Measurements from ENCODE around the gene VPS8.

The VPS8 gene

DNA sequence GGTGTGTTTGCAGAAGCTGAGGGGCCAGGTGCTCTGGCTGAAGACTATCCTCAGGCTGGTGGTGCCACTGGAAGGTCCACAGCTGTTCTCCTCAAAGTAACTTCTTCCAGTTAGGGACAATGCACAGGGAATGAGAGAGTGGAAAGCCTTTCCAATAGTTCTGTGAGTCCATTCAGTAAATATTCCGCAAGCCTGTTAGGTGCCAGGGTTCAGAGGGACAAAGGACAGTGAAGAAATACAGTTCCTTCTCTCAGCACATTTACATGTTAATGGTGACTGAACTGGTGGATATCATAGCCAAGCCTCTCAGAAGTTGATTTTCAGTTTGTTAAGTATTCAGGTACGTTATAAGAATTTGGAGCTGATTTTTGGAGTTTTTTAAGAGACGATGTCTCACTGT lies 218.4 kb downstream of the VPS8 start:
- Mint-ChIP-seq H3K4me3 (no peak overlapping the region), H3K27ac (no peak overlapping the region), H3K27me3 (no peaks in the 10 kb centered on the region), H3K4me1 (ENCODE audit: low read depth) (no peaks in the 10 kb centered on the region), H3K9me3 (peaks cover 26% of the 10 kb centered on the region), H3K36me3 (ENCODE audit: low read depth) (peaks cover 86% of the 10 kb centered on the region)
- no peak for DNase-seq

DNA sequence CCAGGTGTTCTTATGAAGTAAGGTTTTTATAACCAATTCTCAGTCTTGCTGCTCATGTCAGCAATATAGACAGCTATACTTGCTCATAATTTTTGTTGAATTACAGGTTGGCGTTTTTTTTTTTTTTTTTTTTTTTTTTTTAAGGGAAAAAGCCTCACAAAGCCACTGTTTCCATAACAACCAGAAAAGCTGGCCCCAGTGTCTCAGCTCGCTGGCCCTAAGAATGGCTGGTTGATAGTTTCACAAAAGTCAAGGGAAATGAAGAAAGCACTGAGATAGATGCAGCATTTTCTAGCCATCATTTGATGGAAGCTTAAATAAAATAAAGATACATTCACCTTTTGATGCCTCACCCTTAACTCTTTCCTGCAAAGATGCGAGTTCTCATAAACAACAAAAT lies 219.0 kb downstream of the VPS8 start:
- Mint-ChIP-seq H3K4me1 (ENCODE audit: low read depth) (no peaks in the 10 kb centered on the region), H3K36me3 (ENCODE audit: low read depth) (peaks cover 86% of the 10 kb centered on the region), H3K4me3 (no peak overlapping the region), H3K27me3 (no peaks in the 10 kb centered on the region), H3K9me3 (peaks cover 31% of the 10 kb centered on the region), H3K27ac (no peak overlapping the region)
- no peak for DNase-seq

DNA sequence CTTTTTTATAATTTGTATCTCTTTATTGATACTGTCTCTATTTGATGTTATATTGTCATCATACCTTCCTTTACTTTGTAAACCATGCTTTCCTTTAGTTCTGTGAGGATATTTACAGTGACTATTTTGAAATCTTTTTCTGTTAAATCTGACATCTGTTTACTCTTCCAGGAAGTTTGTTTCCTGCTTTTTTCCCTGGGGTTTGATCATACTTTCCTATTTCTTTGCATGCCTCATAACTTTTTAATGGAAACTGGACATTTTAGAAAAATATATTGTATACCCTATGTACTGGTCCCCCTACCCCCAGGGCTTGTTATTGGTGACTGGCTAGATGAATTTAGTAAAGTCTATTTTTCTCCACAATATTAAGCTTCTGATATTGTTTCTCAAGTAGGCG lies 225.8 kb downstream of the VPS8 start:
- Mint-ChIP-seq H3K4me1 (ENCODE audit: low read depth) (no peaks in the 10 kb centered on the region), H3K9me3 (peaks cover 37% of the 10 kb centered on the region), H3K4me3 (no peak overlapping the region), H3K27me3 (no peaks in the 10 kb centered on the region), H3K36me3 (ENCODE audit: low read depth) (peaks cover 79% of the 10 kb centered on the region), H3K27ac (no peak overlapping the region)
- no peak for DNase-seq

DNA sequence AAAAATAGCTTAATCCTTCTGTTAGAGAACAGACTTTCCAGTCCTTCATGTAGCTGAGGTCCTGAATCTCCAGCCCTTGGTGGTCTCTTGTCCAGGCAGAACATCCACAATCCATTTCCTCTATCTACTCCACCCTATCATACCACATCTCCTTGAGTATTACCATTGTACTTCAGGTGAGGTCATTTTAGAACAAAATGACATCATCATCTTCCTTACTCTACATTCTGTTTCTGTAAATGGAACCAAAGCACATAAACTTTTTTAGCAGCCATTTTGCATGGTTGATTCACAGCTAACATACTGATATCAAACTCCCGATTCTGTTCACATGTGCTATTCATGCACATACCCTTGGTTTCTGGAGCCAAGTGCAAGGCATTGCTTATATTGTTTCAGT lies 228.5 kb downstream of the VPS8 start:
- no peak overlapping the region for H3K27ac Mint-ChIP-seq
- H3K27me3 Mint-ChIP-seq = no peaks in the 10 kb centered on the region
- peaks cover 77% of the 10 kb centered on the region for H3K36me3 Mint-ChIP-seq (ENCODE audit: low read depth)
- H3K4me3 Mint-ChIP-seq = no peak overlapping the region
- no peak for DNase-seq
- peaks cover 17% of the 10 kb centered on the region for H3K9me3 Mint-ChIP-seq
- H3K4me1 Mint-ChIP-seq (ENCODE audit: low read depth) = no peaks in the 10 kb centered on the region

DNA sequence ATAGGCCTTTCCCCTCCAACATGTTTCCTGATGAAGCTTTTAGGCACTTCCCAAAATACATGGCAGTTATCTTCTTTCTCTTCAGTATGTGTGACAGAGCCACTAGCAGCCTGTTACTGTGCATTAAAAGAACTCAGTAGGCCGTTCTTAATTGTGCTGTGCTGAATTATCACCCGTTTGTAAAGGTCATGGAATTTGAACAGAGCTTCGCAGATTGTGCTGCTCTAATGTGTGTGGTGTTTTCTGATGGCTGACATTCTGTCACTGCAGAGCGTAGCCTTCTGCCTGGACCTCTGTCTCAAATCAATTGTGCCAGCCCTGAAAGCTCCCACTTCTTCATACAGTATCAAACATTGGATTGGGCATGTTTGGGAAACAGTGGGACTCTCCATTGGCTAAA lies 229.6 kb downstream of the VPS8 start:
- no peaks in the 10 kb centered on the region for H3K4me1 Mint-ChIP-seq (ENCODE audit: low read depth)
- H3K27me3 Mint-ChIP-seq = no peaks in the 10 kb centered on the region
- no peak overlapping the region for H3K4me3 Mint-ChIP-seq
- H3K36me3 Mint-ChIP-seq (ENCODE audit: low read depth) = peaks cover 77% of the 10 kb centered on the region
- no peak overlapping the region for H3K27ac Mint-ChIP-seq
- H3K9me3 Mint-ChIP-seq = peaks cover 9% of the 10 kb centered on the region
- DNase-seq = no peak

DNA sequence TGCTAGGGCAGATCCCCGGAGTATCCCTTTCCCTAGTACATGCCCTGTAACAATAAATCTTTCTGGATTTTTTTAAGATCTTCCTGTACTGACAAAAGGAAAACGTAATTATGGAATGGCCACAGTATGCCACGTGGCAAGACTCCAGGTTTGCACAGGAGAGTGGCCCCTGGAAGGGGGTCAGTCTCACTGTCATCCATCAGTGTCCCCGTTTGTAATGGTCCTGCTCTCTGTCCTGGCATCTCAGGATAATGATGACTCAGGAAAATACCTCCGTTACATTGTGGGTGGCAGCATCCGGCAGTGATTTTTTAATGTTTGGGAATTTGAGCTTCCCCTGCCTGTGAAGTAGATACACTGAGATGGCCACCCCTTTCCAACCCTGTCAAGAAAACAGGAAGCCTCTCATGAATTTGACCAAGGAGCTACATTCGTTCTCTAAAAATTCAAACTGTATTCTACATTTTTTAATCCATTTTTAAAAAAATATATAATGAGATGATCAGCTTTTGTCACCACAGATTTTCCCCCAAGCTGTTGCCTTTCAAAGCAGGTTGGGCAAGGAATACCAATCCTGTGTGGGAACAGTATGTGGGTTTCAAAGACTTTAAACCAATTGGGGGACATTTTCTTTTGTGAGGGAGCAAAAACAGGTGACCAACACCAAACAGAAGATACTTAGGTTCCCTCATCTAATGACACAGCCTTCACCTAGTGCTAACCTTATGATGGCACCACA lies 230.5 kb downstream of the VPS8 start:
- H3K27ac Mint-ChIP-seq = no peak overlapping the region
- no peaks in the 10 kb centered on the region for H3K27me3 Mint-ChIP-seq
- peaks cover 3% of the 10 kb centered on the region for H3K9me3 Mint-ChIP-seq
- H3K4me1 Mint-ChIP-seq (ENCODE audit: low read depth) = no peaks in the 10 kb centered on the region
- no peak for DNase-seq
- H3K36me3 Mint-ChIP-seq (ENCODE audit: low read depth) = peaks cover 81% of the 10 kb centered on the region
- H3K4me3 Mint-ChIP-seq = no peak overlapping the region

DNA sequence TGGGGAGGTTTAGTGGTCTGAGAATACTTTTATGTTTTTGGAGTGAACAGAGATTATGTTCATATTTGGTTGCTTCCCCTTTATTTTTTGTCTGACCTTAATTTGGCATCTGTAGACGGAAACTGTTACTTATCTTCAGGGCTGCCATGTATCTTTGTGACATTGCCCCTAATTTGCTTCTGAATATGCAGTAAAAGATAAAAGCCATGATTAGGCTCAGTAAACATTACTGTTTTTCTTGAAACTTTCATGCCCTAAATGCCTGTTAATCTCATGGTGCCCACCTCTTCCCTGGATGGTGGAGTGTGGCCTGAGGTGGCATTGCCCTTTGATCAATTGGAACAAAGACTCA lies 234.2 kb downstream of the VPS8 start:
- Mint-ChIP-seq H3K4me3 (no peak overlapping the region), H3K4me1 (ENCODE audit: low read depth) (no peaks in the 10 kb centered on the region), H3K9me3 (peaks cover 8% of the 10 kb centered on the region), H3K27me3 (no peaks in the 10 kb centered on the region), H3K36me3 (ENCODE audit: low read depth) (peaks cover 92% of the 10 kb centered on the region), H3K27ac (no peak overlapping the region)
- DNase-seq = no peak

DNA sequence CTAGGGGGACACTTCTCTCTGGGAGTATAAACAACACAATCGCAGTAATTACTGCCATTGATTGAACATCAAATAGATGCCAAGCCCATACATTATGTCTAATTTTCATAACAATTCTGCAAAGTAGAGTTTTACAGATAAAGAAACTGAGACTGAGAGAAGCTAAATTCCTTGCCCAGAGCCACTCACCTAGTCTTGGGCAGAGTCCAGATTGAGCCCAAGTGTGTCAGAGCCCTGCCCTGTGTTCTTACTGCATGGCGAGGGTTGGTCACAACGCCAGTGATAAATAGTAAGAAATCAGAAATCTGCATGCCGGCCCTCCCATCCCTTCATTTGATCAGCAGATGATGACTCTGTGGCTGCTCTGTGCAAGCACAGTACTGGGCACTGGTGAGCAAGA lies 234.6 kb downstream of the VPS8 start:
- no peak for DNase-seq
- no peaks in the 10 kb centered on the region for H3K27me3 Mint-ChIP-seq
- H3K9me3 Mint-ChIP-seq = peaks cover 10% of the 10 kb centered on the region
- H3K27ac Mint-ChIP-seq = no peak overlapping the region
- H3K4me1 Mint-ChIP-seq (ENCODE audit: low read depth) = no peaks in the 10 kb centered on the region
- H3K4me3 Mint-ChIP-seq = no peak overlapping the region
- H3K36me3 Mint-ChIP-seq (ENCODE audit: low read depth) = peaks cover 92% of the 10 kb centered on the region

DNA sequence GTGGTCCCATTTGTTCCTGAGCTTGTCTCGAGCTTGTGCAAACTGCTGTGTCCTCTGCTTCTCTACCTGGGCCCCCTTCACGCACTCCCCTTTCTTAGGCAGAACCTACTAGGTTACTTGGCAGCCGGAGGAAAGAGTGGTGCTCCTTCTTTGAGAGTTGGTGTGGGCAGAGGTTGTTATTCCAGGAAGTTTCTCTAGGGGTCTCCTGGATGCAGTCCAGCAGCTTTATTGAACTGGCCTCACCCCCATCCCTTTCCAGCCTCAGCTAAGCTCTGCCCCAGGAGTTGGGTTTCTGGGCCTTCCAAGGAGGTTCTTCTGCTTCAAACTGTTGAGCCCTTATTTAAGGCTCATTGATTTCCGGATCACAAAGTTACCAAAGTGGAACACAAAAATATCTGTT lies 237.7 kb downstream of the VPS8 start:
- DNase-seq = no peak
- Mint-ChIP-seq H3K36me3 (ENCODE audit: low read depth) (peaks cover 97% of the 10 kb centered on the region), H3K4me1 (ENCODE audit: low read depth) (no peaks in the 10 kb centered on the region), H3K4me3 (no peak overlapping the region), H3K27ac (no peak overlapping the region), H3K27me3 (no peaks in the 10 kb centered on the region), H3K9me3 (peaks cover 32% of the 10 kb centered on the region)

DNA sequence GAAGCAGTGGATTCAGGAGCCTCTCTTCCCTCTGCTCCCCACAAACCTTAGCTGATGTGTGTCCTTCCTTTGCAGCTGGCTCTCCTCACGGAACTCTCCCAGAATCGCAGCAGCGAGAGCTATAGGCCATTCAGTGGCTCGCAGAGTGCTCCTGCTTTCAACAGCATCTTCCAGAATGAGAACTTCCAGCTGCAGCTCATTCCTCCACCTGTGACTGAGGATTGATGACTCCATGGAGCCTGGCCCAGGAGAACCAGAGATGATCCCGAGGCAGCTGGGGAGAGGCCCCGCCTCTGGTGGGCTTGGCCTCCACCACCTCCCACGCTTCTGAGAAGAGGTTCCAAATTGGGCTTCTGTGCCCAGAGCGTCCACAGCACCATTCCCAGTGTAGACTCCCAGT lies 239.8 kb downstream of the VPS8 start:
- Mint-ChIP-seq H3K27ac (no peak overlapping the region), H3K27me3 (no peaks in the 10 kb centered on the region), H3K4me3 (no peak overlapping the region), H3K9me3 (peaks cover 41% of the 10 kb centered on the region), H3K4me1 (ENCODE audit: low read depth) (no peaks in the 10 kb centered on the region), H3K36me3 (ENCODE audit: low read depth) (peaks cover 90% of the 10 kb centered on the region)
- no peak for DNase-seq

DNA sequence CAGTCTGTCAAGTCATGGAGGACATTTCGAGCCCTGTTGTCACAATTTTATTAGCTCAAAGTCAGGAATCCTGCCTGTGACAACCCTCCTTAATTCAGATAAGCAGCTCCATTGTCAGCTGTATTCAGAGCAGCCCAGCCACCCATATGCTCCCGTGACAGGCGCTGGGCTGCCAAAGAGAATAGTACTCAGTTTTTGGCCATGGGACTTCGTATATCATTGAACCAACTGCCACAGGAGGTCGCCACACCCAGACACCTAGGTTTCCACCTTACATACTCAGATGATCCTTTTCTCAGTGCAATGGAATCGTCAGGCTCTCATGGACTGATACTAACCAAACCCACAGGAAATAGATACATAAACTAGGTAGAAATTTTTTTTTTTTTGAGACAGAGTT lies 240.7 kb downstream of the VPS8 start:
- DNase-seq = no peak
- H3K36me3 Mint-ChIP-seq (ENCODE audit: low read depth) = peaks cover 82% of the 10 kb centered on the region

DNA sequence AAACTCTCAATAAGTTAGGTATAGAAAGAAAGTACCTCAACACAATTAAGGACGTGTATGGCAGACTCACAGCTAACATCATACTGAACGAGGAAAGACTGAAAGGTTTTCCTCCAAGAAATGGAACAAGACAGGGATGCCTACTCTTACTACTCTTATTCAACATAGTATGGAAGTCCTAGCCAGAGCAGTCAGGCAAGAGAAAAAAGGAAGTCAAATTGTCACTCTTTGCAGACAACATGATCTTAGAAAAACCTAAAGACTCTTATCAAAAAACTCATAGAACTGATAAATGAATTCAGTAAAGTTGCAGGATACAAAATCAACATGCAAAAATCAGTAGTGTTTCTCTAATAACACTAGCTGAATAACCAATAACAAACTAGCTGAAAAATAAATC lies 244.9 kb downstream of the VPS8 start:
- DNase-seq = no peak
- H3K27ac Mint-ChIP-seq = no peak overlapping the region
- H3K4me3 Mint-ChIP-seq = no peak overlapping the region
- H3K36me3 Mint-ChIP-seq (ENCODE audit: low read depth) = peaks cover 39% of the 10 kb centered on the region
- peaks cover 67% of the 10 kb centered on the region for H3K9me3 Mint-ChIP-seq
- no peaks in the 10 kb centered on the region for H3K27me3 Mint-ChIP-seq
- H3K4me1 Mint-ChIP-seq (ENCODE audit: low read depth) = no peaks in the 10 kb centered on the region

More for the DNA sequence above, 240.7 kb downstream of the VPS8 start:
- Mint-ChIP-seq H3K4me1 (ENCODE audit: low read depth) (no peaks in the 10 kb centered on the region), H3K4me3 (no peak overlapping the region), H3K27ac (no peak overlapping the region), H3K9me3 (peaks cover 46% of the 10 kb centered on the region), H3K27me3 (no peaks in the 10 kb centered on the region)

DNA sequence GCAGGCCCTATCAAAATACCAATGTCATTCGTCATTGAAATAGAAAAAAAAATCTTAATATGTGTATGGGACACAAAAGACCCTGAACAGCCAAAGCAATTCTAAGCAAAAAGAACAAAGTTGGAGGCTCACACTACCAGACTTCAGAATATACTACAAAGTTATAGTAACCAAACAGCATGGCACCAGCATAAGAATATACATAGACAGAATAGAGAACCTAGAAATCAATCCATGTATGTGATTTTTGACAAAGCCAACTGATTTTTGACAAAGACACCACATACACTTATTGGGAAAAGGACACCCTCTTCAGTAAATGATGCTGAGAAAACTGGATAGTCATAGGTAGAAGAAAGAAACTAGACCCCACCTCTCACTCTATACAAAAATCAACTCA lies 245.9 kb downstream of the VPS8 start:
- Mint-ChIP-seq H3K4me3 (no peak overlapping the region), H3K9me3 (peaks cover 58% of the 10 kb centered on the region), H3K4me1 (ENCODE audit: low read depth) (no peaks in the 10 kb centered on the region), H3K36me3 (ENCODE audit: low read depth) (peaks cover 30% of the 10 kb centered on the region), H3K27ac (no peak overlapping the region), H3K27me3 (no peaks in the 10 kb centered on the region)
- no peak for DNase-seq

DNA sequence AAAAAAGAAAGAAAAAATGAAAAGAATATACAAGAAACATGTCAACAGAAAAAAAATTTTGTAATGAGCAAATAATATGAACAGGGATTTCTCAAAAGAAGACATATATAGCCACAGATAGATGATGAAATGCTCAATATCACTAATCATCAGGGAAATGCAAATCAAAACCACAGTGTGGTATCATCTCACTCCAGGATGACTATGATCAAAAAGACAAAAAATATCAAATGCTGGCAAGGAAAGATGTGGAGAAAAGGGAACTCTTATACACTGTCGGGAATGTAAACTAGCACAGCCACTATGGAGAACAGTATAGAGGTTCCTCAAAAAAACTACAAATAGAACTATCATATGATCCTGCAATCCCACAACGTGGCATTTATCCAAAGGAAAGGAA lies 246.8 kb downstream of the VPS8 start:
- peaks cover 52% of the 10 kb centered on the region for H3K9me3 Mint-ChIP-seq
- no peak overlapping the region for H3K4me3 Mint-ChIP-seq
- H3K27ac Mint-ChIP-seq = no peak overlapping the region
- no peak for DNase-seq
- H3K27me3 Mint-ChIP-seq = no peaks in the 10 kb centered on the region
- no peaks in the 10 kb centered on the region for H3K4me1 Mint-ChIP-seq (ENCODE audit: low read depth)
- peaks cover 20% of the 10 kb centered on the region for H3K36me3 Mint-ChIP-seq (ENCODE audit: low read depth)

DNA sequence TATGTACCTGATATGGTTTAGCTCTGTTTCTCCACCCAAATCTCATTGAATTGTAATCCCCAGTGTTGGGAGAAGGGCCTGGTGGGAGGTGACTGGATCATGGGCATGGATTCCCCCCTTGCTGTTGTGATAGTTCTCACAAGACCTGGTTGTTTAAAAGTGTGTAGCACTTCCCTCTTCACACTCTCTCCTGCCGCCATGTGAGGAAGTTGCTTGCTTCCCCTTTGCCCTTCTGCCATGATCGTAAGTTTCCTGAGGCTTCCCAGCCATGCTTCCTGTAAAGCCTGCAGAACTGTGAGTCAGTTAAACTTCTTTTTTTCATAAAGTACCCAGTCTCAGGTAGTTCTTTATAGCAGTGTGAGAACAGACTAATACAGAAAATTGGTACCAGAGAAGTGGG lies 247.8 kb downstream of the VPS8 start:
- H3K27me3 Mint-ChIP-seq = no peaks in the 10 kb centered on the region
- DNase-seq = no peak
- H3K9me3 Mint-ChIP-seq = peaks cover 45% of the 10 kb centered on the region
- no peak overlapping the region for H3K27ac Mint-ChIP-seq
- H3K36me3 Mint-ChIP-seq (ENCODE audit: low read depth) = peaks cover 10% of the 10 kb centered on the region
- no peaks in the 10 kb centered on the region for H3K4me1 Mint-ChIP-seq (ENCODE audit: low read depth)
- H3K4me3 Mint-ChIP-seq = no peak overlapping the region

DNA sequence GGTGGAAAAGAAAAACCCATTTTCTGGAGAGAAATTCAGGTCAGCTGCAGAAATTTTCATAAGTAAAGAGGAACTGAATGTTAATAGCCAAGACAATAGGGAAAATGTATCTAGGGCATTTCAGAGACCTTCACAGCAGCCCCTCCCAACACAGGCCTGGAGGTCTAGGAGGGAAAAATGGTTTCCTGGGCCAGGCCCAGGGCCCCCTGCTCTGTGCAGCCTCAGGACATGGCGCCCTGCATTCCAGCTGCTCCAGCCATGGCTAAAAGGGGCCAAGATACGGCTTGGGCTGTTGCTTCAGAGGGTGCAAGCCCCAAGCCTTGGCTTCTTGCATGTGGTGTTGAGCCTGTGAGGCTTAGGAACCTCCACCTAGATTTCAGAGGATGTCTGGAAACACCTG lies 248.7 kb downstream of the VPS8 start:
- no peak overlapping the region for H3K27ac Mint-ChIP-seq
- H3K36me3 Mint-ChIP-seq (ENCODE audit: low read depth) = peaks cover 5% of the 10 kb centered on the region
- no peak for DNase-seq
- peaks cover 38% of the 10 kb centered on the region for H3K9me3 Mint-ChIP-seq
- no peaks in the 10 kb centered on the region for H3K27me3 Mint-ChIP-seq
- no peak overlapping the region for H3K4me3 Mint-ChIP-seq
- no peaks in the 10 kb centered on the region for H3K4me1 Mint-ChIP-seq (ENCODE audit: low read depth)
